ENCODE data around the gene CLRN3. TPM values are rescaled to one million over a fixed set of nuclear protein-coding genes. Genes with fewer than 3 reads are reported as not detected.

Gene CLRN3
- polyA plus RNA-seq, 2 of the 4 experiments (the other 2 are of a cell fraction): 0.08 TPM; not detected in 1

GRCh38 chr10:127919418-127920271 lies 26.9 kb upstream of the CLRN3 start:
- peak in 1 of 2 experiments; percentile 68; a peak in 3 of 6 replicates for ATAC-seq
- 55% methylated on average over 12 of the region's 12 CpGs for WGBS (ENCODE audit: missing lambda C conversion rate)
- FAIRE-seq: no peak
- Histone ChIP-seq H3K4me2 (no peak overlapping the region), H3K9me3 (no peaks in the 10 kb centered on the region), H3K4me3 (no peak overlapping the region), H3K4me1 (peaks cover 17% of the 10 kb centered on the region), H3K27ac (peak overlapping the region in 1 of 2 experiments; percentile 19; a peak in 1 of 6 replicates)
- CTCF ChIA-PET: interaction anchor here (1.7 to 5.3 kb wide), 2 partner anchors 13 to 91 kb away, joined by 11 to 33 read pairs; partner anchors contain the start of gene PTPRE
- no peak for TF ChIP-seq MYC (IDR thresholded peaks at IDR 0.05; ENCODE audit: borderline replicate concordance, low read length)
- TF ChIP-seq PBX3 (IDR thresholded peaks at IDR 0.05): no peak
- no peak for TF ChIP-seq EHMT2 (IDR thresholded peaks at IDR 0.05; ENCODE audit: low read depth)
- TF ChIP-seq BHLHE40 (IDR thresholded peaks at IDR 0.05; ENCODE audit: low read depth, low read length): no peak
- no peak for TF ChIP-seq RFX5 (IDR thresholded peaks at IDR 0.05)
- no peak for TF ChIP-seq ZNF302 (CRISPR knock-in tag; IDR thresholded peaks at IDR 0.05)
- TF ChIP-seq HOXB5 (CRISPR knock-in tag; IDR thresholded peaks at IDR 0.05): no peak
- no peak for TF ChIP-seq PHF8 (IDR thresholded peaks at IDR 0.05; ENCODE audit: borderline replicate concordance, low read depth)
- TF ChIP-seq EHF (CRISPR knock-in tag; IDR thresholded peaks at IDR 0.05): no peak
- no peak for TF ChIP-seq CEBPB (IDR thresholded peaks at IDR 0.05)
- no peak for TF ChIP-seq CTCF (IDR thresholded peaks at IDR 0.05)
- TF ChIP-seq KDM1A (IDR thresholded peaks at IDR 0.05; ENCODE audit: low read depth): no peak
- TF ChIP-seq HEYL (CRISPR knock-in tag; IDR thresholded peaks at IDR 0.05): no peak
- no peak for TF ChIP-seq E2F6 (IDR thresholded peaks at IDR 0.05; ENCODE audit: borderline replicate concordance, low read depth)
- no peak for TF ChIP-seq ESRRA (IDR thresholded peaks at IDR 0.05; ENCODE audit: borderline replicate concordance, low read length)
- TF ChIP-seq RARB (CRISPR knock-in tag; IDR thresholded peaks at IDR 0.05): no peak
- no peak for TF ChIP-seq ZSCAN20 (CRISPR knock-in tag; IDR thresholded peaks at IDR 0.05)
- DNase-seq (ENCODE audit: low read depth in 1 of 2, low spot score in 1 of 2): peak in 1 of 2 experiments; percentile 16
- POLR2A ChIA-PET: no interaction called here

- Histone ChIP-seq H3K27ac (no peak overlapping the region), H3K4me1 (peaks cover 15% of the 10 kb centered on the region), H3K4me2 (no peak overlapping the region), H3K4me3 (no peak overlapping the region), H3K9me3 (no peaks in the 10 kb centered on the region)
- WGBS (ENCODE audit: missing lambda C conversion rate): 79% methylated on average over 5 of the region's 5 CpGs
- ChIA-PET POLR2A (no interaction called here), CTCF (no interaction called here)
- DNase-seq (ENCODE audit: low read depth in 1 of 2, low spot score in 1 of 2) (no peak), ATAC-seq (no peak), FAIRE-seq (no peak)
- no peak for TF ChIP-seq CEBPB (IDR thresholded peaks at IDR 0.05)
- TF ChIP-seq FOSB (CRISPR knock-in tag; IDR thresholded peaks at IDR 0.05): no peak
- no peak for TF ChIP-seq EHF (CRISPR knock-in tag; IDR thresholded peaks at IDR 0.05)
- TF ChIP-seq NFE2L2 (conservative IDR thresholded peaks at IDR 0.05; ENCODE audit: low read length): no peak
- no peak for TF ChIP-seq PHF8 (IDR thresholded peaks at IDR 0.05; ENCODE audit: borderline replicate concordance, low read depth)
- no peak for TF ChIP-seq CBX8 (IDR thresholded peaks at IDR 0.05)
- no peak for TF ChIP-seq EP300 (IDR thresholded peaks at IDR 0.05)
- TF ChIP-seq ZSCAN20 (CRISPR knock-in tag; IDR thresholded peaks at IDR 0.05): no peak
- no peak for TF ChIP-seq KDM1A (IDR thresholded peaks at IDR 0.05; ENCODE audit: low read depth)
- no peak for TF ChIP-seq POLR2A (IDR thresholded peaks at IDR 0.05; ENCODE audit: low read length)
- TF ChIP-seq TP53 (CRISPR knock-in tag; IDR thresholded peaks at IDR 0.05): no peak
- no peak for TF ChIP-seq ATOH8 (CRISPR knock-in tag; IDR thresholded peaks at IDR 0.05; ENCODE audit: low read depth)
- no peak for TF ChIP-seq BHLHE40 (IDR thresholded peaks at IDR 0.05; ENCODE audit: low read depth, low read length)
- no peak for TF ChIP-seq HOXA7 (CRISPR knock-in tag; IDR thresholded peaks at IDR 0.05)
- no peak for TF ChIP-seq JUNB (IDR thresholded peaks at IDR 0.05)
- no peak for TF ChIP-seq MYC (IDR thresholded peaks at IDR 0.05; ENCODE audit: borderline replicate concordance, low read length)
- no peak for TF ChIP-seq TFCP2L1 (CRISPR knock-in tag; IDR thresholded peaks at IDR 0.05)
- TF ChIP-seq HOXB5 (CRISPR knock-in tag; IDR thresholded peaks at IDR 0.05): no peak
- TF ChIP-seq FOSL2 (IDR thresholded peaks at IDR 0.05): no peak
- TF ChIP-seq FOSL2 (CRISPR knock-in tag; IDR thresholded peaks at IDR 0.05): no peak
- TF ChIP-seq BCL3 (IDR thresholded peaks at IDR 0.05): no peak
These were observed 25.8 kb upstream of the CLRN3 start for GRCh38 chr10:127918572-127918971.

Data from A549 (cell line).